Activated naive CD8-positive, alpha-beta T cell (primary cell): ENCODE measurements around the gene HGD.

Experiments
- H3K27ac Mint-ChIP-seq: one replicate; pipeline ENCODE4 v1.8.0; 2021; ENCODE audit warnings: mixed read lengths
- H3K27me3 Mint-ChIP-seq: one replicate; pipeline ENCODE4 v1.8.0; 2021; ENCODE audit warnings: mixed read lengths
- H3K36me3 Mint-ChIP-seq: one replicate; pipeline ENCODE4 v1.8.0; 2021; ENCODE audit warnings: mixed read lengths
- H3K4me1 Mint-ChIP-seq: one replicate; pipeline ENCODE4 v1.8.0; 2021; ENCODE audit warnings: low read depth, mixed read lengths
- H3K4me3 Mint-ChIP-seq: one replicate; pipeline ENCODE4 v1.8.0; 2021; ENCODE audit warnings: mild to moderate bottlenecking, mixed read lengths
- H3K9me3 Mint-ChIP-seq: one replicate; pipeline ENCODE4 v1.8.0; 2021; ENCODE audit warnings: low read depth, mixed read lengths

HGD gene

GRCh38 chr3:120596853-120597223 lies 85.2 kb downstream of the HGD start:
- H3K27me3 Mint-ChIP-seq: no peaks in the 10 kb centered on the region
- H3K4me1 Mint-ChIP-seq: peaks cover 16% of the 10 kb centered on the region
- no peaks in the 10 kb centered on the region for H3K36me3 Mint-ChIP-seq
- H3K4me3 Mint-ChIP-seq: peak overlapping the region; percentile 93
- H3K27ac Mint-ChIP-seq: peak overlapping the region; percentile 96
- H3K9me3 Mint-ChIP-seq: no peaks in the 10 kb centered on the region

- Mint-ChIP-seq H3K36me3 (no peaks in the 10 kb centered on the region), H3K27me3 (no peaks in the 10 kb centered on the region), H3K27ac (peak within 1 kb of the TSS; percentile 96), H3K4me1 (peaks cover 16% of the 10 kb centered on the region), H3K9me3 (no peaks in the 10 kb centered on the region), H3K4me3 (peak within 1 kb of the TSS; percentile 93)
Measured at GRCh38 chr3:120596116-120596852, 85.8 kb downstream of the HGD start, which contains the start of gene NDUFB4. Gene NDUFB4, plus strand, starts transcription at chr3:120596336. Its CDS starts 24 bp downstream, at chr3:120596360.

- Mint-ChIP-seq H3K4me3 (peak overlapping the region; percentile 93), H3K9me3 (no peaks in the 10 kb centered on the region), H3K4me1 (peaks cover 11% of the 10 kb centered on the region), H3K27me3 (no peaks in the 10 kb centered on the region), H3K36me3 (no peaks in the 10 kb centered on the region), H3K27ac (peak overlapping the region; percentile 96)
Measured at GRCh38 chr3:120595788-120596115, 86.3 kb downstream of the HGD start.

DNA sequence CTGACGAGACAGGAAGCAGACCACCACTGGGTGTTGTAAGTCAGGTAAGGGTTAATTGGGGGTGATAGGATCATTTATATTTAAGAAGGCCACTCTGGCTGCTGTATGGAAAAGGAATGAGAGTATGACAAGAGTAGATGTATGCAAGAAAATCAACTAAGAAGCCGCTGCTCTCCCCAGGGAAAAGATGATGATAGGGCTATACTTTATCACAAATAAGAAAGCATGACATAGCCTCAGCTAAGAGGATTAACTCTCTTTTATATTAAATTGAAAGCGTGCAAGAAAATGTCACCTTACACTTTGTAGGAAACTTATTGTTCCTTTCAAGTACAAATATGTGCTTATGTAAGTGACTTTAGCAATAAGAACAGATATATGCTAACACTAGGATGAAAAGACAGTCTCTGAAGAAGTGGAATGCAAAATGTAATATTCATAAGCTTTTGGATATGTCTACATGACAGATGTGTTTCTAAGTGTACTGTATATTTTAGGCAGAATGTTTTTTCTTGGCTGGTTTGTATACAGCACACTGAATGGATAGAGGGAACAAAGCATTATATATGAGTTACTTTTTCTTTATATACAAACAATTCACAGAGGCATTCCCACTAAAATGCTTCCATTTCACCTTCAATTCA lies 94.6 kb downstream of the HGD start:
- H3K27ac Mint-ChIP-seq: no peak overlapping the region

More for the DNA sequence above, 94.6 kb downstream of the HGD start:
- peaks cover 6% of the 10 kb centered on the region for H3K36me3 Mint-ChIP-seq
- no peaks in the 10 kb centered on the region for H3K4me1 Mint-ChIP-seq
- no peaks in the 10 kb centered on the region for H3K9me3 Mint-ChIP-seq
- peaks cover 1% of the 10 kb centered on the region for H3K27me3 Mint-ChIP-seq
- H3K4me3 Mint-ChIP-seq: no peak overlapping the region
